ENCODE measurements around the gene PFKFB1. TPM values are rescaled to one million over a fixed set of nuclear protein-coding genes. Genes with fewer than 3 reads are reported as not detected.
A peak's percentile ranks its signal among the peaks of the same experiment; 100 is the strongest.

PFKFB1 gene
- total and polyA plus RNA-seq, 9 of the 15 experiments (the other 6 are each of a cell fraction or from before 2014, with no cell fraction given), result 0.07 to 0.24 (median 0.15) TPM; not detected in 2

DNA sequence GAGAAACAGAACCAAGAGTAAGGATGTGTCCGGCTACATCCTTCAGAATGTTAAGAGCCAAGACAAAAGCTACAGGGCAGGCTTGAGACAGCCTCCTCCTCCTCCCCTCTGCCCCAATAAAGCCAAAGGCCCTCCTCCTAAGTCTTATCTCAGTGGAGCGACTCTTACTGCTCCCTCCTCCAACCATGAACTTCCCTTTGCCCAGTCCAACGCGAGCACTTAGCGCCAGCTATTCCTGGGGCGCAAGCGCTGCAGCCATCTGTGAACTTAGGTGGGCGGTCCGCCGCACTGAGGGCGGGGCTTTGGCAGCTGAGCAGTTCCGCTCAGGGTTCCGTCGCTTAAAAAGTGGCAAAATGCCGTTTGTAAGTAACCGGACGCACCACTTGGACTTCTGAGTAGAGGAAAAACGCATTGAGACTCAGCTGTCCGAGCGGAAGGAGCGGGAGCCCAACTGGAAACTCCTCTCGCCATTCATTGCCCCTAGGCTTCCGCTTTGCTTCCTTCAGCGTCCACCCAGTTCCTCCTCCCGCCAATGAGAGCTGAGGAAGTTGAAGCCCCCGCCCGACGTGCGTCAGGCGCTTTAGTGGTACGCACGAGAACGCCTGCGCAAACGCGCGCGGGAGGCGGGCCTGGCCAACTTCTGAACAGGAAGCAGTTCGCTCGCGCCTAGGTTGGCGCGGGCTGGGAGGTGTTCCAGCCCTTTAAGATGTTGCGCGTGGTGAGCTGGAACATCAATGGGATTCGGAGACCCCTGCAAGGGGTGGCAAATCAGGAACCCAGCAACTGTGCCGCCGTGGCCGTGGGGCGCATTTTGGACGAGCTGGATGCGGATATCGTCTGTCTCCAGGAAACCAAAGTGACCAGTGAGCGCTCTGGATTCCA lies 6.0 kb upstream of the PFKFB1 start, which contains the start of gene APEX2 (continued):
- TF ChIP-seq, protein P1, sequence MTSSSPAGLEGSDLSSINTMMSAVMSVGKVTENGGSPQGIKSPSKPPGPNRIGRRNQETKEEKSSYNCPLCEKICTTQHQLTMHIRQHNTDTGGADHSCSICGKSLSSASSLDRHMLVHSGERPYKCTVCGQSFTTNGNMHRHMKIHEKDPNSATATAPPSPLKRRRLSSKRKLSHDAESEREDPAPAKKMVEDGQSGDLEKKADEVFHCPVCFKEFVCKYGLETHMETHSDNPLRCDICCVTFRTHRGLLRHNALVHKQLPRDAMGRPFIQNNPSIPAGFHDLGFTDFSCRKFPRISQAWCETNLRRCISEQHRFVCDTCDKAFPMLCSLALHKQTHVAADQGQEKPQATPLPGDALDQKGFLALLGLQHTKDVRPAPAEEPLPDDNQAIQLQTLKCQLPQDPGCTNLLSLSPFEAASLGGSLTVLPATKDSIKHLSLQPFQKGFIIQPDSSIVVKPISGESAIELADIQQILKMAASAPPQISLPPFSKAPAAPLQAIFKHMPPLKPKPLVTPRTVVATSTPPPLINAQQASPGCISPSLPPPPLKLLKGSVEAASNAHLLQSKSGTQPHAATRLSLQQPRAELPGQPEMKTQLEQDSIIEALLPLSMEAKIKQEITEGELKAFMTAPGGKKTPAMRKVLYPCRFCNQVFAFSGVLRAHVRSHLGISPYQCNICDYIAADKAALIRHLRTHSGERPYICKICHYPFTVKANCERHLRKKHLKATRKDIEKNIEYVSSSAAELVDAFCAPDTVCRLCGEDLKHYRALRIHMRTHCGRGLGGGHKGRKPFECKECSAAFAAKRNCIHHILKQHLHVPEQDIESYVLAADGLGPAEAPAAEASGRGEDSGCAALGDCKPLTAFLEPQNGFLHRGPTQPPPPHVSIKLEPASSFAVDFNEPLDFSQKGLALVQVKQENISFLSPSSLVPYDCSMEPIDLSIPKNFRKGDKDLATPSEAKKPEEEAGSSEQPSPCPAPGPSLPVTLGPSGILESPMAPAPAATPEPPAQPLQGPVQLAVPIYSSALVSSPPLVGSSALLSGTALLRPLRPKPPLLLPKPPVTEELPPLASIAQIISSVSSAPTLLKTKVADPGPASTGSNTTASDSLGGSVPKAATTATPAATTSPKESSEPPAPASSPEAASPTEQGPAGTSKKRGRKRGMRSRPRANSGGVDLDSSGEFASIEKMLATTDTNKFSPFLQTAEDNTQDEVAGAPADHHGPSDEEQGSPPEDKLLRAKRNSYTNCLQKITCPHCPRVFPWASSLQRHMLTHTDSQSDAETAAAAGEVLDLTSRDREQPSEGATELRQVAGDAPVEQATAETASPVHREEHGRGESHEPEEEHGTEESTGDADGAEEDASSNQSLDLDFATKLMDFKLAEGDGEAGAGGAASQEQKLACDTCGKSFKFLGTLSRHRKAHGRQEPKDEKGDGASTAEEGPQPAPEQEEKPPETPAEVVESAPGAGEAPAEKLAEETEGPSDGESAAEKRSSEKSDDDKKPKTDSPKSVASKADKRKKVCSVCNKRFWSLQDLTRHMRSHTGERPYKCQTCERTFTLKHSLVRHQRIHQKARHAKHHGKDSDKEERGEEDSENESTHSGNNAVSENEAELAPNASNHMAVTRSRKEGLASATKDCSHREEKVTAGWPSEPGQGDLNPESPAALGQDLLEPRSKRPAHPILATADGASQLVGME (CRISPR knock-in tag; IDR thresholded peaks at IDR 0.05), result no peak
- TF ChIP-seq NCOR1 (IDR thresholded peaks at IDR 0.05) (no peak), PPARD (CRISPR knock-in tag; IDR thresholded peaks at IDR 0.05) (no peak), GATA2 (CRISPR knock-in tag; IDR thresholded peaks at IDR 0.05) (0 out of 2 replicates have a peak, but pooled peaks have one; percentile 13), TBL1XR1 (IDR thresholded peaks at IDR 0.05; ENCODE audit: low read length in 2 of 2) (no peak), MAZ (CRISPR knock-in tag; conservative IDR thresholded peaks at IDR 0.05 in 1 of 2, IDR thresholded peaks at IDR 0.05 in 1 of 2) (peak in 1 of 2 experiments; percentile 76; a peak in 2 of 4 replicates)
- TF ChIP-seq, protein P2, sequence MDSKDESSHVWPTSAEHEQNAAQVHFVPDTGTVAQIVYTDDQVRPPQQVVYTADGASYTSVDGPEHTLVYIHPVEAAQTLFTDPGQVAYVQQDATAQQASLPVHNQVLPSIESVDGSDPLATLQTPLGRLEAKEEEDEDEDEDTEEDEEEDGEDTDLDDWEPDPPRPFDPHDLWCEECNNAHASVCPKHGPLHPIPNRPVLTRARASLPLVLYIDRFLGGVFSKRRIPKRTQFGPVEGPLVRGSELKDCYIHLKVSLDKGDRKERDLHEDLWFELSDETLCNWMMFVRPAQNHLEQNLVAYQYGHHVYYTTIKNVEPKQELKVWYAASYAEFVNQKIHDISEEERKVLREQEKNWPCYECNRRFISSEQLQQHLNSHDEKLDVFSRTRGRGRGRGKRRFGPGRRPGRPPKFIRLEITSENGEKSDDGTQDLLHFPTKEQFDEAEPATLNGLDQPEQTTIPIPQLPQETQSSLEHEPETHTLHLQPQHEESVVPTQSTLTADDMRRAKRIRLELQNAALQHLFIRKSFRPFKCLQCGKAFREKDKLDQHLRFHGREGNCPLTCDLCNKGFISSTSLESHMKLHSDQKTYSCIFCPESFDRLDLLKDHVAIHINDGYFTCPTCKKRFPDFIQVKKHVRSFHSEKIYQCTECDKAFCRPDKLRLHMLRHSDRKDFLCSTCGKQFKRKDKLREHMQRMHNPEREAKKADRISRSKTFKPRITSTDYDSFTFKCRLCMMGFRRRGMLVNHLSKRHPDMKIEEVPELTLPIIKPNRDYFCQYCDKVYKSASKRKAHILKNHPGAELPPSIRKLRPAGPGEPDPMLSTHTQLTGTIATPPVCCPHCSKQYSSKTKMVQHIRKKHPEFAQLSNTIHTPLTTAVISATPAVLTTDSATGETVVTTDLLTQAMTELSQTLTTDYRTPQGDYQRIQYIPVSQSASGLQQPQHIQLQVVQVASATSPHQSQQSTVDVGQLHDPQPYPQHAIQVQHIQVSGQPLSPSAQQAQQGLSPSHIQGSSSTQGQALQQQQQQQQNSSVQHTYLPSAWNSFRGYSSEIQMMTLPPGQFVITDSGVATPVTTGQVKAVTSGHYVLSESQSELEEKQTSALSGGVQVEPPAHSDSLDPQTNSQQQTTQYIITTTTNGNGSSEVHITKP (IDR thresholded peaks at IDR 0.05; ENCODE audit: partially characterized antibody), result peak; percentile 71
- TF ChIP-seq, protein P3, sequence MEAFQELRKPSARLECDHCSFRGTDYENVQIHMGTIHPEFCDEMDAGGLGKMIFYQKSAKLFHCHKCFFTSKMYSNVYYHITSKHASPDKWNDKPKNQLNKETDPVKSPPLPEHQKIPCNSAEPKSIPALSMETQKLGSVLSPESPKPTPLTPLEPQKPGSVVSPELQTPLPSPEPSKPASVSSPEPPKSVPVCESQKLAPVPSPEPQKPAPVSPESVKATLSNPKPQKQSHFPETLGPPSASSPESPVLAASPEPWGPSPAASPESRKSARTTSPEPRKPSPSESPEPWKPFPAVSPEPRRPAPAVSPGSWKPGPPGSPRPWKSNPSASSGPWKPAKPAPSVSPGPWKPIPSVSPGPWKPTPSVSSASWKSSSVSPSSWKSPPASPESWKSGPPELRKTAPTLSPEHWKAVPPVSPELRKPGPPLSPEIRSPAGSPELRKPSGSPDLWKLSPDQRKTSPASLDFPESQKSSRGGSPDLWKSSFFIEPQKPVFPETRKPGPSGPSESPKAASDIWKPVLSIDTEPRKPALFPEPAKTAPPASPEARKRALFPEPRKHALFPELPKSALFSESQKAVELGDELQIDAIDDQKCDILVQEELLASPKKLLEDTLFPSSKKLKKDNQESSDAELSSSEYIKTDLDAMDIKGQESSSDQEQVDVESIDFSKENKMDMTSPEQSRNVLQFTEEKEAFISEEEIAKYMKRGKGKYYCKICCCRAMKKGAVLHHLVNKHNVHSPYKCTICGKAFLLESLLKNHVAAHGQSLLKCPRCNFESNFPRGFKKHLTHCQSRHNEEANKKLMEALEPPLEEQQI (IDR thresholded peaks at IDR 0.05), result no peak
- TF ChIP-seq, protein P4, sequence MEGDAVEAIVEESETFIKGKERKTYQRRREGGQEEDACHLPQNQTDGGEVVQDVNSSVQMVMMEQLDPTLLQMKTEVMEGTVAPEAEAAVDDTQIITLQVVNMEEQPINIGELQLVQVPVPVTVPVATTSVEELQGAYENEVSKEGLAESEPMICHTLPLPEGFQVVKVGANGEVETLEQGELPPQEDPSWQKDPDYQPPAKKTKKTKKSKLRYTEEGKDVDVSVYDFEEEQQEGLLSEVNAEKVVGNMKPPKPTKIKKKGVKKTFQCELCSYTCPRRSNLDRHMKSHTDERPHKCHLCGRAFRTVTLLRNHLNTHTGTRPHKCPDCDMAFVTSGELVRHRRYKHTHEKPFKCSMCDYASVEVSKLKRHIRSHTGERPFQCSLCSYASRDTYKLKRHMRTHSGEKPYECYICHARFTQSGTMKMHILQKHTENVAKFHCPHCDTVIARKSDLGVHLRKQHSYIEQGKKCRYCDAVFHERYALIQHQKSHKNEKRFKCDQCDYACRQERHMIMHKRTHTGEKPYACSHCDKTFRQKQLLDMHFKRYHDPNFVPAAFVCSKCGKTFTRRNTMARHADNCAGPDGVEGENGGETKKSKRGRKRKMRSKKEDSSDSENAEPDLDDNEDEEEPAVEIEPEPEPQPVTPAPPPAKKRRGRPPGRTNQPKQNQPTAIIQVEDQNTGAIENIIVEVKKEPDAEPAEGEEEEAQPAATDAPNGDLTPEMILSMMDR (IDR thresholded peaks at IDR 0.05 in 2 of 3, conservative IDR thresholded peaks at IDR 0.05 in 1 of 3; ENCODE audit: insufficient read depth in 2 of 3, low read depth in 1 of 3, low read length in 3 of 3), result no peak

Measured in K562 (cell line).